Endodermal cell (in vitro differentiated cells): ENCODE measurements around the gene IGSF9B. TPM values are rescaled to one million over a fixed set of nuclear protein-coding genes. Genes with fewer than 3 reads are reported as not detected.

Experiments used
- DNase-seq: peaks from one replicate; pipeline ENCODE4 v3.0.0-alpha.2; 2017
- H3K27ac ChIP-seq: 2 replicates; pipeline ENCODE4 v1.5.1; 2013; ENCODE audit warnings: mild to moderate bottlenecking, low read depth, low read length, moderate library complexity
- H3K27me3 ChIP-seq: 2 replicates; pipeline ENCODE4 v1.6.1; 2013; ENCODE audit warnings: mild to moderate bottlenecking, low read length, moderate library complexity; ENCODE audit not compliant: insufficient read depth, control insufficient read depth, poor library complexity, severe bottlenecking
- H3K36me3 ChIP-seq: 2 replicates; pipeline ENCODE4 v1.7.0; 2013; ENCODE audit warnings: mild to moderate bottlenecking, low read length, moderate library complexity; ENCODE audit not compliant: control insufficient read depth, insufficient read depth
- H3K4me1 ChIP-seq: one replicate; pipeline ENCODE4 v1.7.0; 2013; ENCODE audit warnings: low read length; ENCODE audit not compliant: control insufficient read depth, insufficient read depth
- H3K4me3 ChIP-seq: 2 replicates; pipeline ENCODE4 v1.5.1; 2013; ENCODE audit warnings: mild to moderate bottlenecking, low read length, moderate library complexity
- H3K9ac ChIP-seq: 2 replicates; pipeline ENCODE4 v1.6.1; 2013; ENCODE audit warnings: mild to moderate bottlenecking, low read length, moderate library complexity; ENCODE audit not compliant: poor library complexity, severe bottlenecking; ENCODE audit errors: extremely low read depth
- H3K9me3 ChIP-seq: 2 replicates; pipeline ENCODE4 v1.6.1; 2013; ENCODE audit warnings: mild to moderate bottlenecking, low read length, moderate library complexity; ENCODE audit not compliant: control insufficient read depth
- H3K27ac Mint-ChIP-seq: 2 replicates; pipeline ENCODE4 v1.8.0; 2020; ENCODE audit warnings: mixed read lengths
- H3K27me3 Mint-ChIP-seq: 2 replicates; pipeline ENCODE4 v1.8.0; 2021; ENCODE audit warnings: mild to moderate bottlenecking, mixed read lengths; ENCODE audit not compliant: insufficient read depth
- H3K36me3 Mint-ChIP-seq: 2 replicates; pipeline ENCODE4 v1.8.0; 2020; ENCODE audit warnings: low read depth, mixed read lengths
- H3K4me1 Mint-ChIP-seq: 2 replicates; pipeline ENCODE4 v1.8.0; 2020; ENCODE audit warnings: mixed read lengths
- H3K4me3 Mint-ChIP-seq: 2 replicates; pipeline ENCODE4 v1.8.0; 2020; ENCODE audit warnings: mild to moderate bottlenecking, moderate library complexity, mixed read lengths
- H3K9me3 Mint-ChIP-seq: 2 replicates; pipeline ENCODE4 v1.8.0; 2020; ENCODE audit warnings: mild to moderate bottlenecking, mixed read lengths
- WGBS, 2 experiments: methylation state at CpG; one replicate each; pipeline versions ENCODE4 v1.1.5 to v1.1.7; 2013; ENCODE audit warnings: missing lambda C conversion rate in 2 of 2, mixed read lengths in 1 of 2; ENCODE audit not compliant: insufficient coverage in 1 of 2, insufficient read length in 1 of 2; 5-methylcytosine and 5-hydroxymethylcytosine counted together
- total RNA-seq, 2 donors: library from RNA; stranded (reverse); fragmentation: NEBNext Ultra II Directional in 1 of 2; extraction: Animal tissue kit (Norgen Biotek cat#: 25700) in 1 of 2; gene quantifications; 2 replicates in 1 of 2; 3 replicates in 1 of 2; pipeline ENCODE4 v1.2.1, GENCODE V29; 2021
- TF ChIP-seq, protein P1 (sequence below): fragments of 200-600 bp; sonication (generic); conservative IDR thresholded peaks from 2 replicates; pipeline ENCODE4 v1.5.0; 2021; ENCODE audit warnings: antibody characterized with exemption, mild to moderate bottlenecking

Gene IGSF9B
- total RNA-seq, 2 donors from 2014 or later, result 14.1 to 23.0 TPM

DNA sequence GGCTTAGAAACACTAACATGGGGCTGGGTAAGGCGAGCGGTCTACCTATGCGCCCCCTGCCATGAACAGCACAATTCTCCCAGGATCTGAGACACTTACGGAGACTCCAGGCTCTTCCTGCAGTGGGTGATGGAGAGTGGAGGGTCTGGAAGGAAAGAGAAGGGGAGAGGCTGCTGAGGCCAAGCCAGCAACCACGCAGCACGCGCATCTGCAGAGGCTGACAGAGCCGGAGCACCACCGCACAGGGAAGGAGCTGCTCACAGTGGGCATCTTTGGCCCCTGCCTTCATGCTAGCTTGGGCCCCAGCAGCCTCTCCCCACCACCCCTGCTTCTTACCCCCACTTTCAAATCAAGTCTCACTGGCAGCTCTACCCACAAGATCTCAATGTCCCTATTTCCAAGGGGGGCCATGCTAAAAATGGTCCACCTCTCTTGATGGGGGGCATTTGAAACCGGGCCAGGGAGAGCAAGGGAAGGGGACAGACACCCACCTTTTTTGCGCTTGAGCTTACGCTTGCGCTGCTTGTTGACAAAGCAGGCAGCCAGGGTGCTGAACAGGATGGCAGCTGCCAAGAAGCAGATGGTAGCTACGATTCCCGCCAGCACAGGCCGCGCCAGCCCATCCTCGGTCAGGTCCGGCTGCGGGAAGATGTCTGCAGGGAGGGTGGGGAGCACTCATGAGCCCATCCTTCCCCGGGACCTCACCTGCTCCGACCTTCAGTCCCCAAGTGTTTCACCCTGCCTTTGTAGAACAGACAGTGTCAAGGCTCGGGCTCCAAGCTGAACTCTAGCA is 34.5 kb downstream of the IGSF9B start:
- Histone ChIP-seq H3K27me3 (no peaks in the 10 kb centered on the region), H3K4me1 (no peaks in the 10 kb centered on the region), H3K9ac (no peak overlapping the region), H3K4me3 (no peak overlapping the region), H3K9me3 (no peaks in the 10 kb centered on the region), H3K36me3 (no peaks in the 10 kb centered on the region), H3K27ac (no peak overlapping the region)
- no peaks in the 10 kb centered on the region for H3K4me1 Mint-ChIP-seq
- no peak overlapping the region for H3K4me3 Mint-ChIP-seq
- H3K27ac Mint-ChIP-seq, result no peak overlapping the region
- peaks cover 24% of the 10 kb centered on the region for H3K36me3 Mint-ChIP-seq
- TF ChIP-seq, protein P1, sequence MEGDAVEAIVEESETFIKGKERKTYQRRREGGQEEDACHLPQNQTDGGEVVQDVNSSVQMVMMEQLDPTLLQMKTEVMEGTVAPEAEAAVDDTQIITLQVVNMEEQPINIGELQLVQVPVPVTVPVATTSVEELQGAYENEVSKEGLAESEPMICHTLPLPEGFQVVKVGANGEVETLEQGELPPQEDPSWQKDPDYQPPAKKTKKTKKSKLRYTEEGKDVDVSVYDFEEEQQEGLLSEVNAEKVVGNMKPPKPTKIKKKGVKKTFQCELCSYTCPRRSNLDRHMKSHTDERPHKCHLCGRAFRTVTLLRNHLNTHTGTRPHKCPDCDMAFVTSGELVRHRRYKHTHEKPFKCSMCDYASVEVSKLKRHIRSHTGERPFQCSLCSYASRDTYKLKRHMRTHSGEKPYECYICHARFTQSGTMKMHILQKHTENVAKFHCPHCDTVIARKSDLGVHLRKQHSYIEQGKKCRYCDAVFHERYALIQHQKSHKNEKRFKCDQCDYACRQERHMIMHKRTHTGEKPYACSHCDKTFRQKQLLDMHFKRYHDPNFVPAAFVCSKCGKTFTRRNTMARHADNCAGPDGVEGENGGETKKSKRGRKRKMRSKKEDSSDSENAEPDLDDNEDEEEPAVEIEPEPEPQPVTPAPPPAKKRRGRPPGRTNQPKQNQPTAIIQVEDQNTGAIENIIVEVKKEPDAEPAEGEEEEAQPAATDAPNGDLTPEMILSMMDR, result no peak
- no peak for DNase-seq
- no peaks in the 10 kb centered on the region for H3K9me3 Mint-ChIP-seq
- 96 to 98% methylated on average over 23 of the region's 23 CpGs for WGBS, 2 experiments
- no peaks in the 10 kb centered on the region for H3K27me3 Mint-ChIP-seq

DNA sequence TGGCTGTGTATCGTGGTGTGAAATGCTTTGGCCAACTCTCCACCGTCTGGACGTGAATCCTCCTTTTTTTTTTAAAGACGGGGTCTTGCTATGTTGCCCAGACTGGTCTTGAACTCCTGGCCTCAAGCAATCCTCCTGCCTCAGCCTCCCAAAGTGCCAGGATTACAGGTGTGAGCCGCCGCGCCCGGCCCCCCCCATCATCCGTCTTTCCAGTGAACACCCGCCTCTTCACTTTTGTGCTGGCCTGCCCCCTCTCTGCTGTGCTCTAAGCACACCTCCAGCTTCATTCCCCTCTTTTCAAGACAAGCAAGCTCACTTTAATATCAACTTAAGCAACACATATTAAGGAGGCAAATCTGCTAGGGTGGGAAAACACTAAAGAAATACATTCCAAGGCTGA is 35.3 kb downstream of the IGSF9B start:
- Histone ChIP-seq H3K4me3 (no peak overlapping the region), H3K9me3 (no peaks in the 10 kb centered on the region), H3K9ac (no peak overlapping the region), H3K4me1 (no peaks in the 10 kb centered on the region), H3K27ac (no peak overlapping the region), H3K36me3 (no peaks in the 10 kb centered on the region), H3K27me3 (no peaks in the 10 kb centered on the region)
- Mint-ChIP-seq H3K9me3 (no peaks in the 10 kb centered on the region), H3K27ac (no peak overlapping the region), H3K4me3 (no peak overlapping the region), H3K36me3 (peaks cover 24% of the 10 kb centered on the region), H3K27me3 (no peaks in the 10 kb centered on the region), H3K4me1 (no peaks in the 10 kb centered on the region)
- TF ChIP-seq, protein P1, result no peak
- WGBS, 2 experiments, result 96 to 98% methylated on average over 10 of the region's 10 CpGs
- no peak for DNase-seq

DNA sequence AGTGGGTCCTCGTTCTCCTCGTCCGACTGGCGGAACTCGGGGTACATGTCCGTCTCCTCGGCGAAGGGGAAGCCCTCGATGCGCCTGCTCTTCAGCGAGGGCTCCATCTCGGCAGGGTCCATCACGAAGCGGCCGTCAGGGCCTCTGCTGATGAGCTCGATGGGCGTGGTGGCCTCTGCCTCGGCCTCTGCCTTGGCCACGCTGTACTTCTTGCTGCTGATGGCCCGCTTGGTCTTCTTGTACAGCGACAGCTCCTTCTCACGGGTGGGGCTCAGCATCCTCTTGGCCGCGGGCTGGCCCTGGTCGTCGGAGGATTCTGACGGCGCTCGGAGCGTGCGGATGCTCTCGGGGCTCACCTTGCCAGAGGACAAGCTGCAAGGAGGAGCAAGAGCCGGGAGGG is 35.7 kb downstream of the IGSF9B start:
- Mint-ChIP-seq H3K27me3 (no peaks in the 10 kb centered on the region), H3K36me3 (peaks cover 23% of the 10 kb centered on the region), H3K4me1 (no peaks in the 10 kb centered on the region), H3K4me3 (no peak overlapping the region), H3K9me3 (no peaks in the 10 kb centered on the region), H3K27ac (no peak overlapping the region)
- H3K9ac ChIP-seq, result no peak overlapping the region
- H3K27ac ChIP-seq, result no peak overlapping the region
- TF ChIP-seq, protein P1, result no peak
- no peaks in the 10 kb centered on the region for H3K4me1 ChIP-seq
- no peak overlapping the region for H3K4me3 ChIP-seq
- no peaks in the 10 kb centered on the region for H3K9me3 ChIP-seq
- H3K36me3 ChIP-seq, result no peaks in the 10 kb centered on the region
- no peaks in the 10 kb centered on the region for H3K27me3 ChIP-seq
- WGBS, 2 experiments, result 95 to 98% methylated on average over 19 to 33 of the region's 33 CpGs
- no peak for DNase-seq
